Stimulated activated CD4-positive, alpha-beta T cell treated with anti-CD3 and anti-CD28 coated beads, Interleukin-2, amount 100 ng/mL, for 24 hours (primary cell): ENCODE results near the gene MPZL2.

Source experiments
- DNase-seq, 2 donors: peaks; one replicate each; pipeline ENCODE4 v3.0.0-alpha.2; 2020

The MPZL2 gene

DNA sequence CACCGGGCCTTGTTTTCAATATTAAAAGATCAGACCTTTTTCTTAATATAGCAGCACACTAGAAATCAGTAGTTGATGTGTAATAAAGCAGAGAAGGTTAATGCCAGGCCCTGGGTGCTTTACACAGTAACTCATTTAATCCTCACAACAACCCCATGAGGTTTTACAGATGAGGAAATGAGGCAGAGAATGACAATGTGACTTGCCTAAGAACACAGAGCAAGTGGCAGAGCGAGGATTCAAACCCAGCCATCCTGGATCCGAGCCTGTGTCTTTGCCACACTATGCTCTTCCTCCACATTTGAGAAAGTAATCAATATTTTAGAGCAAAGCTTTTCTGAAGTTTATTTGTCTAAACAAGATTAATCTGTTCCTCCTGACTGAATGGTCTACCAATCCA lies 46.5 kb downstream of the MPZL2 start:
- no peak for DNase-seq

DNA sequence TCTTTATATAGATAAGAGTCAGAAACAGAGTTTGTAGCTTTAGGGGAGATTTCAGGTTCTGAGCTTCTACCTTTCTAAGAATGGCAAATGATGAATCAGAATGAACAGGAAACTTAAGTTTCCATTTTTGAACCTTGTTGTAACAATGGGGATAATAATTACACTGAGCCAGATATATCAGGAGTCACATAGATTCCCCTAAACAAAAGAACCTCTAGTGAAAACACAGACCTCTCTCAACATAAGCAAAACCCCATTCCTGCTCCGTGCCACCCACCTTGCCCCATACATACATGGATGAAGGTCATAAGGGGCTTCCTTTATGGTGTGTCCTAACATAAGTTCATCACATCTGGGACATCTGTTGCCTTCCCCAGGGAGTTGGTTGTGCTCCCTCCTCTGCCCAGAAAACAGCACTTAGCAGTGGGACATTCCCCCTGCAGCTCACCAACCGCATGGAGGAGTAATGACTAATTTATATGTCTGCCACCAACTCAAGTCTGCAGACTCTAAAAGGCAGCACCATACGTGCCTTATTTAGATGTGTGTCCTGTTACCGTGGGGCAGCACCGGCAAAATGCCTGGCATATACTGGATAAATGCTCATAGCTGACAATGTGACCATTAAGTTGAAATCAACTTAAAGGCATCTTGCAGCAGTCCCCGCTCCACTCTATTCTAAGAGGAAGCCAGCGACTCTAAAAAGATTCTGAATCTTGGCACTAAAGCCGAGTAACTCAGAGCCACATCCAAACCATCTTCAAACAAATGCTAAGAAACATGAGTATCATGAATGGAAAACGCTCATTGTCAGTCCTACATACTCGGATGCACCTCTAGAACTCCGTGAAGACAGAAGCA lies 47.2 kb downstream of the MPZL2 start:
- DNase-seq: peak; percentile 54 to 70

DNA sequence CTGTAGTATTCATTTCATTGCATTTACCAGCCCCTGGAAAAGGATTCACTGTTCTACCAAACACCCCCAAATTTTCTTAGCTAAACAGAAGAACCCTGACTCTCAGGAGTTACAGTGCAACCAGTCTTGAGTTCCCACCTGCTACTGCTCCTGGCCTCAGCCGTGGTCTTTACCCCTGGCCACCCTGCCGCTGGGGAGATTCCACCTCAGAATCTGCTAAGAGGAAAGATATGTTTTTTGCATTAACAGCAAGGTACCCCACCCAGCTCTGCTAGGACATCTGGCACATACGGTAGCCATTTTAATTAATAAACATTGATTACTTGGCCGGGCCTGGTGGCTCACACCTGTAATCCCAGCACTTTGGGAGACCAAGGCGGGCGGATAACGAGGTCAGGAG lies 48.3 kb downstream of the MPZL2 start:
- no peak for DNase-seq

DNA sequence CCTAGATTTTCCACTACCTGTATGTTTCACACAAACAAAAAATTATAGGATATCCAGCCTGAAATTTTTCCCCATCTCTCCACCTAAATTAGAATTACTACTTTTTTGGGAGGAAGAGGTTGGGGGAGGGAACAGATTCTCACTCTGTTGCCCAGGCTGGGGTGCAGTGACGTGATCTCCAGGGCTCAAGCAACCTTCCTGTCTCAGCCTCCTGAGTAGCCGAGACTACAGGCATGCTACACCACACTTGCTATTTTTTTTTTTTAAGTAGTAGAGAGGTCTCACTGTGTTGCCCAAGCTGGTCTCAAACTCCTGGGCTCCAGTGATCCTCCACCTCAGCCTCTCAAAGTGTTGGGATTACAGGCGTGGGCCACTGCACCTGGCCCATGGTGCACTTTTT lies 48.8 kb downstream of the MPZL2 start:
- DNase-seq: no peak

DNA sequence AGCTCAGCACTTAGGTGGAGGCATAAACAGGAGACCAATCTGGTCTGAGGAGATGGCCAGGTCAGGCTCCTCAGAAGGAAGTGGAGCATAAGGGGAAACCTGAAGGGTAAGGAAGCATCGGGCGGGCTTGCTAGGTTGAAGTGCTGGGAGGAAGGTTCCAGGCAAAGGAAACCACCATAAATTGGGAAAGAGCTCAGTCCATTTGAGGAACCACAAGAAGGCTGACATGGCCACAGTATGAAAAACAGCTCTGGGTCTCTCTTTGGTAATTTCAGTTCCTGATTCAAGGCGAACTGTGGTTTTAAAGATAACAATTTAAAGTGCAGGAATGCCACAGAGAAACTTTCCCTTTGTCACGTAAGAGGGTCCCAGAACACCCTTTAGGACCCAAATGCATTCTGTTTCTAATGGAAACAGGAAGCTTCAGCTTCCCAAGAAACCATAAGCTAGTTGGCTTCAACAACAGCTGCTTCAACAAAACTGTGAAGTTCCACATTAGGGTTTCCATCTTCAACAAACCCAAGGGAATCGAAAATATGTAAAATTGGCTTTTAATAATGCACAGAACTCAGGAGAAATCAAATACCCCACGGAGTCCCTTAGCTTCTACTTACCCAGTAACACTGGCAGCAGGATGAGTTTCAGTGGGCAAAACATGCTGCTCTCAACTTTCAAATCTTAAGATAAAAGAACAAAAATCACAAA lies 49.7 kb downstream of the MPZL2 start:
- DNase-seq: no peak

DNA sequence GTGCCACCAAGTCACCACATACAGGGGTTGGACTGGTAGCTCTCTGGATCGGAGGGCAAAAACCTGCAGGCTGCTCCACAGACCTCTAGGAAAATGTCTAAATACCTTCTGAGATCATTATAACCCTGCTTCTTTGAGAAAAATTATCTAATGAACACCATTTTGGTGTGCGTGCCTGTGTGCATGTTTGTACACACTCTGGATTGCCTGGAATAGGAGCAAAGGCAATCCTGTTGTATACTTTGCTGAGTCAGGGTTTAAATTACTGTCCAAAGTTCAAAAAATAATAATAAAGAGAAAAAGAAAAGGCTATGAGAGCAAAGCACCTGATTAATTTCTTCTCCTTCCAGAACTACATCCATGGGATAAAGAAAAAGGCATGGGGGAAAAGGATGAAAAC lies 50.3 kb downstream of the MPZL2 start:
- no peak for DNase-seq

DNA sequence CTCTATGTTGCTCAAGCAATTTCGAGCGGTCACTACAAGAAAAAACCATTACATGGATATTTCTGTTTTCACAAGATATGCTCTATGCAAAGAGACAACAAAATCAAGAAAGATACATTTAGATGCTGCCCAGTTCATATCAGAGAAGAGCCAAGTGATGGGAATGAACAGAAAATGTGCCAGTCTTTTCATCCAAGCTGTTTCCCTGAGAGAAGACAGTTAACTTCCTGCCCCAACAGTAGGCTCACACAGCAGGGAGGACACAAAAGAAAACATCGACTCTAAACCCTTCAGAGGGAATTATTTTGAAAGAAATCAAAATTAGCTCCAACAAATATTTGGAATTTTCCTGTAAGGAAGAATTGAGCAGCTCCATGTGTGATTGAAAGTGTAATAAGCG lies 50.9 kb downstream of the MPZL2 start:
- no peak for DNase-seq

DNA sequence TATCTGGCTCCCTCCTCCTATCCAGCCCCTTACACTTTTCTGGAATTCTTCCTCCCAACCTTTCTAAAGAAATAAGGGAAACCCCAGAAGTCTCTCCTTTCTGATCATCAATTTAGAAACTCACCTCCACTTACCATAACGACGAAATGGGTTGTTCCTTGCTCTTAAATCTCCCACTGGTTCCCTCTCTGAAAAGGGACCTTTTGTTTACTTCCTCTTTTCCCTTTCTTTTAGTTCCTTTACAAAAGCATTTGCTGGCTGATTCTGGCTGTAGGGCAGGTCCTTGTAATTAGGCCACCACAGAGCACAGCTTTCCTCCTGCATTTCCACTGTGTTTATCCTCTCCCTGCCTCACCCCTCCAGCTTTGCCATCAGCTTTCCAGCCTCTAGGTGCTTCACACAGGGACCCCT lies 51.3 kb downstream of the MPZL2 start:
- DNase-seq: no peak

DNA sequence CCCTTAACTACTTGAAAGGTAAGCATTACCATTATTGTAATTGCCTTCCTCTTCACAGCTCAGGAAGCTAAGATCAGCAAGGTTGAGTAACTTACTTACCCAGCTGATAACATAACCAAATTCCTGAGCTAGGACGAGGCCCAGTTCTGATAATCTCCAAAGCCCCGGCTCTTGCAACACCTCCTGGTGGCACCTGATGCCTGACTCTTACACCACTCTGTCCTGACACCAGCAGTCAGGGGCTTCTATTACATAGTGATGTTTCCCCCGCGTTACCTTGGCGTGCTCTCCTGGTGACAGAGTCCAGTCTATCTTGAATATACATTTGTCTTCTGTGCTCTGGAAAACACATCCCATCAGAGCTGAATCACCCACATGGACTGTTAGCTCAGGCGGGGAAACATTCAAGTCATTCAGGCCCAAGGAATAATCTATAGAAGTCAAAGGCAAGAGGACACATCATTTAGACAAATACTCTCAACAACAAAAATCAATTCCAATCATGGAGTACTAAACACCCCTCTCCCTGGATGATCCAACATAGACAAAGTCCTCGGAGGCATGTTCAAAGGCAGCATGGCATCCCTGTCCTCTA lies 51.9 kb downstream of the MPZL2 start:
- no peak for DNase-seq

DNA sequence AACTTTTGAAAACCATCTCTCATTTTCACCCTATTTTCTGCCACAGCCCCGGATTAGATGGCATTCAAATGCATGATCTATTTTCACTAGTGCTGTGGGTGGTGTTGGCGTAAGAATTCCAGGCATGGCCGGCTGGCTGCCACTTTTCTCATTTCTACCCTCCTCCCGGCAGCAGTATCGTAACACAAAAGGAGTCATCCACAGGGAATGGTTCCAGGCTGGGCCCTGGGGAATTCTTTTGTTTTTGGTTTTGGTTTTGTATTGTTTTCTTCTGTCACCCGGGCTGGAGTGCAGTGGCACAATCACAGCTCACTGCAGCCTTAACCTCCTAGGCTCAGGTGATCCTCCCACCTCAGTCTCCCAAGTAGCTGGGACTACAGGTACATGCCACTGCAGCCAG lies 53.1 kb downstream of the MPZL2 start:
- DNase-seq: no peak

DNA sequence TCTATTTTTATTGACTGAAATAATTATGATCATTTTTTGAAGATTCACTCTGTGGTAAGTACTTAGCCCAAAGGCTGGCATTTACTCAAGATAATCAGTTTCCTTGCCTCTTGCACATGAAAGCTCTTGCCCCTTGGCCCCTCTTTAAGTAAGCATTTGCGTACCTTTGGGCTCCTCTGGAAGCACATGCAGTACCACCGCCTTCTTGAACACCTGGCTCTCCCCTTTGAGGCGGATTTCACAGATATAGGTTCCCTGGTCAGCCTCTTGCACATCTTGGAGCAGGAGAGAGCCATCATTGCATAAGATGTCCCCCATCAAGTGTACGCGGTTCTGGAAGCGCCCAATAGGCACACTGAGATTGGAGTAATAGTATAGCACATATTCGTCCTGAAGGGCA lies 53.8 kb downstream of the MPZL2 start:
- no peak for DNase-seq

DNA sequence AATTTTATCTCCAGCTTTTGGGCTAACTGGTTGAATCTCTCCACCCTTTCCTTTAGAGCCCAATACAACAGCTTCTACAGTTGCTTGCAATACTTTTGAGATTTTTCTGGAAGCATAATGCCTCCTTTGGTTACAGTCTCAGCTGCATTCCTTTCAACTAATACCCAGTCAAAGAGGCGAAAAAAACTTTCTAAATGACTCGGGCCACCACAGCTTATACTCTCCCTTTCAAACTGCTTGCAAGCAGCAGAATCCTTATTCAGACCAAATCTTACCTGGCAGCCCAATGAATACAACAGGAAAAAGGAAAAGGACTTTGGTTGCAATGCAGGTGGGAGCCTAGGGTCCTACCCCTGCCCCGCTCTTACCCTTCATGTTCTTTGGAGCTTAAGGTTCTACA lies 55.1 kb downstream of the MPZL2 start:
- no peak for DNase-seq

DNA sequence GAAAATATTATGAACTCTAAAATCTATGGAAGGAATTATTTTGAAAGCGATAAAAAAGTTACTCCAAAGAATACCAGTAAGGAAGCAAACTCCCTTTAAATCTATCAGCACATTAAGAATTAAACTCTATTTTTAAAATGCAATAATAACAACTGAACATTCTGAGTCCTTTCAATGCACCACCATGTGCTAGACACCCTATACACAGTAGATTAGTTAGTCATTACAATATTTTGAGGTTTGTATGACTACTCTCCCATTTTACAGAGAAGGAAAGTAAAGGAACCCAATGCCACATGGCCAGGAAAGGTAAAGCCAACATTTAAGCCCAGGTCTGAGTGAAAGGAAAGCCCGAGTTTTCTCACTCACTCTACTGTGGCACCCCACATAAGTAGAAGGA lies 57.0 kb downstream of the MPZL2 start:
- no peak for DNase-seq

DNA sequence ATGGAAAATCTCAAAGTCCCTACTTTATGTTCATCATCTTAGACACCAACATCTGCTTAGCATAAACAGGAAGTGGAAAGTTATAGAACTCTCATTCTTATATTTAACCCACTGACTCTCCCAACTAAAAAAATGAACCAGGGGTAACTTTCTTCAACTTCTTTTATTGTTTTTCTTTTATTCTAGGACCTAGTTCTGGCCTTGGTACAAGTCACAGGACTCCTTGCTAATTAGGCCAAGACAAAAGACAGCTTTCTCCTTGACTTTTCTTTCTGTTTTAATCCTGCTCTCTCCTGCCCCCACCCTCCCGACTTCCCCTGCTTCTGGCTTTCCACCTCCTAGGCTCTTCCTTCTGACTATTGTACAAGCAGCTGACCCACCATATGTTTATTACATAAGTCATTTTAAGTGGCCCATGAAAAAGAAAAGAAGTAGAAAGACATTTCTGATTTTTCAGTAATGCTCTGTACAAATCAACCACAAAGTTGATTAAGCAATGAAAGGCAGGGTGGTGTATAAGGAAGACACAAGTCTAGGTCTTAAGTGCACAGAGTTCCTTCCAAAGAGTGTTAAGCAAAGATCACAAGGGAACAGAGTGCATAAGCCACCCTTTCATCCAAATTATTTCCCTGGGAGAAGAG lies 57.6 kb downstream of the MPZL2 start:
- no peak for DNase-seq

DNA sequence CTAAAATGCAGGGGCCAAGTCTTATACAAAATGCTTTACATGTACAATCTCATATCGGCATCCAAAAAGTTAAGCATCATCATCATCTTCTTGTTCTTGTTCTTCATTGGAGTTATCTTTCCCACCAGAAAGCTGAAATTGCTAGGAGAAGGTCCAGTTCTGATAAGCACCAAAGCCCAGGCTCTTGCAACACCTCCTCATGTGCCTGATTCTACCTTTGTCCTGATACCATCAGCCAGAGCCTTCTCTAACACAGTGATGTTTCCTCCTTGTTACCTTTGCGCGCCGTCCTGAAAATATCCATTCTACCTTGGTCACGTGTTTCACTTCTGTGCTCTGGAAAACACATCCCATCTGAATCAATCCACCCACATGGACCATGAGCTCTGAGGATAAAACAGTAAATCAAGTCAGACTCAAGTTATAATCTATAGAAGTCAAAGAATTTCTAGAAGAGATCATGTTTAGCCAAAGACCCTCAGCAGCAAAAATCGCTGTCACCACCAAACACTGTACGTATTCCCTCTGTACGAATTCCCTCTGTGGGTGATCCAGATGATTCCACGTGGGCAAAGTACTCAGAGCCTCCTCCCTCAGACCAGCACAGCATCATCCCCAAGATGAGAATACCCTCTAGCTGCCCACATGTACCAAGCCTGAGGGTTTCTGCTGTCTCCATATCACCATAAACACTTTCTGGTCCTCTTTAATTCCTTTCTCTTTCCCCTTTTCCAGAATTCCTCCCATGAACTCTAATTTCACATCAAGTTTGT lies 58.3 kb downstream of the MPZL2 start:
- DNase-seq: no peak
